ENCODE results near the gene TIMELESS. TPM values are rescaled to one million over a fixed set of nuclear protein-coding genes. Genes with fewer than 3 reads are reported as not detected.
"Not testable (repeated sequence)": the region's sequence is repeated elsewhere in the genome, so short reads cannot be mapped to it uniquely, and the experiment has no call there.

Gene TIMELESS
- total and polyA plus RNA-seq, 10 donors: 9.9 to 17.7 (median 12.7) TPM

- WGBS, 5 donors: 88 to 95% (median 90%) methylated on average over 5 of the region's 5 CpGs
- Histone ChIP-seq H3K27ac (no peak within 1 kb of the TSS), H3K27me3 (replicated peaks in 1 of 7) (no peaks in the 10 kb centered on the region), H3K4me3 (no peak within 1 kb of the TSS), H3K9me3 (no peaks in the 10 kb centered on the region), H3K4me1 (peaks cover 0 to 9% (median 4%) of the 10 kb centered on the region in 6 donors), H3K36me3 (no peaks in the 10 kb centered on the region)
- TF ChIP-seq POLR2A (IDR thresholded peaks at IDR 0.05) (no peak), POLR2AphosphoS5 (IDR thresholded peaks at IDR 0.05) (no peak)
- TF ChIP-seq, protein P1, sequence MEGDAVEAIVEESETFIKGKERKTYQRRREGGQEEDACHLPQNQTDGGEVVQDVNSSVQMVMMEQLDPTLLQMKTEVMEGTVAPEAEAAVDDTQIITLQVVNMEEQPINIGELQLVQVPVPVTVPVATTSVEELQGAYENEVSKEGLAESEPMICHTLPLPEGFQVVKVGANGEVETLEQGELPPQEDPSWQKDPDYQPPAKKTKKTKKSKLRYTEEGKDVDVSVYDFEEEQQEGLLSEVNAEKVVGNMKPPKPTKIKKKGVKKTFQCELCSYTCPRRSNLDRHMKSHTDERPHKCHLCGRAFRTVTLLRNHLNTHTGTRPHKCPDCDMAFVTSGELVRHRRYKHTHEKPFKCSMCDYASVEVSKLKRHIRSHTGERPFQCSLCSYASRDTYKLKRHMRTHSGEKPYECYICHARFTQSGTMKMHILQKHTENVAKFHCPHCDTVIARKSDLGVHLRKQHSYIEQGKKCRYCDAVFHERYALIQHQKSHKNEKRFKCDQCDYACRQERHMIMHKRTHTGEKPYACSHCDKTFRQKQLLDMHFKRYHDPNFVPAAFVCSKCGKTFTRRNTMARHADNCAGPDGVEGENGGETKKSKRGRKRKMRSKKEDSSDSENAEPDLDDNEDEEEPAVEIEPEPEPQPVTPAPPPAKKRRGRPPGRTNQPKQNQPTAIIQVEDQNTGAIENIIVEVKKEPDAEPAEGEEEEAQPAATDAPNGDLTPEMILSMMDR (IDR thresholded peaks at IDR 0.05 in 8 of 11, conservative IDR thresholded peaks at IDR 0.05 in 3 of 11): no peak
- DNase-seq: no peak
- intact Hi-C loops (cut with DNase I; ENCODE audit: low total_unique reads): no loop called here
Measured at GRCh38 chr12:56454557-56454956, 5.3 kb upstream of the TIMELESS start, which contains the start of gene MIP. Gene MIP (minus strand): TSS chr12:56454657. CDS start chr12:56454613, 44 bp downstream.

- DNase-seq: no peak
- no peaks in the 10 kb centered on the region for H3K9me3 ChIP-seq
- H3K36me3 ChIP-seq: no peaks in the 10 kb centered on the region
- TF ChIP-seq, protein P1 (IDR thresholded peaks at IDR 0.05 in 8 of 11, conservative IDR thresholded peaks at IDR 0.05 in 3 of 11): no peak
- no peak for TF ChIP-seq POLR2AphosphoS5 (IDR thresholded peaks at IDR 0.05)
- TF ChIP-seq POLR2A (IDR thresholded peaks at IDR 0.05): no peak
- no peak overlapping the region for H3K27ac ChIP-seq
- H3K4me3 ChIP-seq: no peak overlapping the region
- H3K27me3 ChIP-seq (replicated peaks in 1 of 7): no peaks in the 10 kb centered on the region
- 70 to 78% (median 74%) methylated on average over 5 of the region's 5 CpGs for WGBS, 5 donors
- H3K4me1 ChIP-seq: peaks cover 4 to 29% (median 19%) of the 10 kb centered on the region in 6 donors
- intact Hi-C loops (cut with DNase I; ENCODE audit: low total_unique reads): no loop called here
Measured at GRCh38 chr12:56451147-56451546, 1.9 kb upstream of the TIMELESS start.

GRCh38 chr12:56450241-56450640 is 1.0 kb upstream of the TIMELESS start:
- Histone ChIP-seq H3K4me1 (peaks cover 4 to 29% (median 19%) of the 10 kb centered on the region in 6 donors), H3K36me3 (no peaks in the 10 kb centered on the region), H3K4me3 (no peak overlapping the region), H3K27ac (peak overlapping the region in 6 of 8 donors; percentile 64 to 92 (median 88)), H3K27me3 (replicated peaks in 1 of 7) (no peaks in the 10 kb centered on the region), H3K9me3 (no peaks in the 10 kb centered on the region)
- 85 to 91% (median 88%) methylated on average over 3 of the region's 3 CpGs for WGBS, 5 donors
- intact Hi-C loops (cut with DNase I; ENCODE audit: low total_unique reads): no loop called here
- TF ChIP-seq, protein P1 (IDR thresholded peaks at IDR 0.05 in 8 of 11, conservative IDR thresholded peaks at IDR 0.05 in 3 of 11): no peak
- TF ChIP-seq POLR2A (IDR thresholded peaks at IDR 0.05): no peak
- TF ChIP-seq POLR2AphosphoS5 (IDR thresholded peaks at IDR 0.05): no peak
- no peak for DNase-seq

- intact Hi-C loops (cut with DNase I; ENCODE audit: low total_unique reads): loop anchor here (10.0 kb wide), 1 partner anchor 85 kb away; the partner anchor contains the start of genes APOF and STAT2
- WGBS, 5 donors: 26 to 33% (median 28%) methylated on average over 5 of the region's 5 CpGs
- H3K36me3 ChIP-seq: no peaks in the 10 kb centered on the region
Measured at GRCh38 chr12:56449622-56449984, 377 bp upstream of the TIMELESS start.

DNA sequence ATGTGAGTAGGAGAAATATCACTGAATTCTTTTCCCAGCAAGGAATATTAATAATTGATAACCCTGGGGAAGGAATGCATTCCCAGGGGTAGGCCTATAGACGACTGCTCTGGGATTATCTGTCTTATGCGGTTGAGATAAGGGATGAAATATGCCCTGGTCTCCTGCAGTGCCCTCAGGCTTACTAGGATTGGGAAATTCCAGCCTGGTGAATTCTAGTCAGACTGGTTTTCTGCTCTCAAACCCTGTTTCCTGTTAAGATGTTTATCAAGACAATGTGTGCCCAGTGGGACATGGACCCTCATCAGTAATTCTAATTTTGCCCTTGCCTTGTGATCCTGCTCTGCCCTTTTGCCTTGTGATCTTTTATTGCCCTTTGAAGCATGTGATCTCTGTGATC is 6.0 kb downstream of the TIMELESS start:
- not testable (repeated sequence) for H3K4me3 ChIP-seq; DNase-seq; H3K36me3 ChIP-seq; H3K27me3 ChIP-seq (replicated peaks in 1 of 7); H3K27ac ChIP-seq
- H3K9me3 ChIP-seq: peaks cover 0 to 12% (median 4%) of the 10 kb centered on the region in 8 donors
- intact Hi-C loops (cut with DNase I; ENCODE audit: low total_unique reads): loop anchor here (10.0 kb wide), 1 partner anchor 78 kb away; the partner anchor contains the start of genes APOF and STAT2
- H3K4me1 ChIP-seq: peaks cover 1 to 14% (median 7%) of the 10 kb centered on the region in 6 donors
- 81 to 97% (median 94%) methylated on average over 2 of the region's 2 CpGs for WGBS, 5 donors

More at GRCh38 chr12:56449622-56449984, 377 bp upstream of the TIMELESS start:
- Histone ChIP-seq H3K4me1 (peaks cover 4 to 31% (median 19%) of the 10 kb centered on the region in 6 donors), H3K27me3 (replicated peaks in 1 of 7) (no peaks in the 10 kb centered on the region), H3K4me3 (peak overlapping the region; percentile 74 to 99 (median 98)), H3K27ac (peak overlapping the region; percentile 64 to 92 (median 88)), H3K9me3 (no peaks in the 10 kb centered on the region)
- no peak for DNase-seq
- TF ChIP-seq, protein P1 (IDR thresholded peaks at IDR 0.05 in 8 of 11, conservative IDR thresholded peaks at IDR 0.05 in 3 of 11): no peak
- no peak for TF ChIP-seq POLR2AphosphoS5 (IDR thresholded peaks at IDR 0.05)
- TF ChIP-seq POLR2A (IDR thresholded peaks at IDR 0.05): no peak
